ENCODE results near the gene NLGN1.

GRCh38 chr3:174303907-174304560, 906.5 kb downstream of the NLGN1 start:
- TF ChIP-seq CTCF (IDR thresholded peaks at IDR 0.05; ENCODE audit: low read length) (no peak), EZH2 (IDR thresholded peaks at IDR 0.05; ENCODE audit: borderline replicate concordance, low read length) (no peak)

Measured in OCI-LY1 (cell line).